DMS114 treated with DMSO at 0.1 percent for 48 hours (cell line): ENCODE measurements around the gene PRLH.
"Not testable (repeated sequence)": the region's sequence is repeated elsewhere in the genome, so short reads cannot be mapped to it uniquely, and the experiment has no call there.

Source experiments
- DNase-seq: peaks from one replicate; lab custom pipeline; 2025; ENCODE audit not compliant: unreplicated experiment; lab: John Stamatoyannopoulos, UW

The PRLH gene

GRCh38 chr2:237599465-237600110 is 33.2 kb downstream of the PRLH start:
- no peak for DNase-seq

GRCh38 chr2:237600205-237600846 is 34.0 kb downstream of the PRLH start:
- no peak for DNase-seq

GRCh38 chr2:237601453-237602116 is 35.2 kb downstream of the PRLH start:
- no peak for DNase-seq

- no peak for DNase-seq
These were observed 36.0 kb downstream of the PRLH start for GRCh38 chr2:237602409-237602808.

GRCh38 chr2:237603049-237603717 is 36.8 kb downstream of the PRLH start:
- no peak for DNase-seq

- no peak for DNase-seq
These were observed 37.5 kb downstream of the PRLH start for GRCh38 chr2:237603718-237604362.

GRCh38 chr2:237604391-237604790 is 38.0 kb downstream of the PRLH start:
- no peak for DNase-seq

- no peak for DNase-seq
These were observed 38.6 kb downstream of the PRLH start for GRCh38 chr2:237604960-237605359.

GRCh38 chr2:237606522-237606921 is 40.1 kb downstream of the PRLH start:
- not testable (repeated sequence) for DNase-seq

- DNase-seq: no peak
These were observed 46.4 kb downstream of the PRLH start for GRCh38 chr2:237612527-237613357.

- DNase-seq: no peak
These were observed 47.3 kb downstream of the PRLH start for GRCh38 chr2:237613679-237614078.

- DNase-seq: peak; percentile 29
These were observed 47.9 kb downstream of the PRLH start for GRCh38 chr2:237614151-237614720.

GRCh38 chr2:237615631-237616249 is 49.4 kb downstream of the PRLH start:
- no peak for DNase-seq

- DNase-seq: no peak
These were observed 50.0 kb downstream of the PRLH start for GRCh38 chr2:237616373-237616733.
